CMK (cell line): Measurements from ENCODE around the gene MANEAL.

Source experiments
- DNase-seq: peaks from one replicate; pipeline ENCODE4 v3.0.0-alpha.2; 2010; ENCODE audit warnings: low read depth

MANEAL gene

GRCh38 chr1:37828410-37829074, 34.9 kb downstream of the MANEAL start:
- DNase-seq = no peak

GRCh38 chr1:37831109-37831508, 37.5 kb downstream of the MANEAL start:
- DNase-seq = no peak

GRCh38 chr1:37831809-37832208, 38.2 kb downstream of the MANEAL start:
- DNase-seq = no peak

GRCh38 chr1:37836788-37837187, 43.1 kb downstream of the MANEAL start:
- DNase-seq = no peak

- no peak for DNase-seq
Observed at GRCh38 chr1:37839676-37840075, 46.0 kb downstream of the MANEAL start.

- DNase-seq = no peak
Observed at GRCh38 chr1:37840711-37841110, 47.1 kb downstream of the MANEAL start.

GRCh38 chr1:37841652-37842051, 48.0 kb downstream of the MANEAL start:
- no peak for DNase-seq

GRCh38 chr1:37844536-37844935, 50.9 kb downstream of the MANEAL start:
- no peak for DNase-seq

- DNase-seq = no peak
Observed at GRCh38 chr1:37845049-37845646, 51.5 kb downstream of the MANEAL start.

GRCh38 chr1:37845786-37846185, 52.1 kb downstream of the MANEAL start:
- no peak for DNase-seq

- no peak for DNase-seq
Observed at GRCh38 chr1:37846647-37847339, 53.1 kb downstream of the MANEAL start.

GRCh38 chr1:37849480-37849879, 55.8 kb downstream of the MANEAL start:
- no peak for DNase-seq

GRCh38 chr1:37850352-37850955, 56.8 kb downstream of the MANEAL start:
- DNase-seq = no peak
